ENCODE measurements around the gene NKX2-2. TPM values are rescaled to one million over a fixed set of nuclear protein-coding genes. Genes with fewer than 3 reads are reported as not detected.
A peak's percentile ranks its signal among the peaks of the same experiment; 100 is the strongest.

NKX2-2 gene
- 1.4 and 3.7 TPM in 2 replicates for total RNA-seq (2014; rRNA removed; shearing (Covaris generic))

- DNase-seq (ENCODE audit: low read depth) = peak; percentile 73
Observed at GRCh38 chr20:21513881-21514540, at the start of gene NKX2-2. Gene NKX2-2 (minus strand): TSS chr20:21514064. CDS start chr20:21513669, 395 bp downstream.

GRCh38 chr20:21562656-21563055 lies 48.8 kb upstream of the NKX2-2 start:
- DNase-seq (ENCODE audit: low read depth) = no peak

- DNase-seq (ENCODE audit: low read depth) = no peak
Observed at GRCh38 chr20:21559305-21559704, 45.4 kb upstream of the NKX2-2 start.

DNA sequence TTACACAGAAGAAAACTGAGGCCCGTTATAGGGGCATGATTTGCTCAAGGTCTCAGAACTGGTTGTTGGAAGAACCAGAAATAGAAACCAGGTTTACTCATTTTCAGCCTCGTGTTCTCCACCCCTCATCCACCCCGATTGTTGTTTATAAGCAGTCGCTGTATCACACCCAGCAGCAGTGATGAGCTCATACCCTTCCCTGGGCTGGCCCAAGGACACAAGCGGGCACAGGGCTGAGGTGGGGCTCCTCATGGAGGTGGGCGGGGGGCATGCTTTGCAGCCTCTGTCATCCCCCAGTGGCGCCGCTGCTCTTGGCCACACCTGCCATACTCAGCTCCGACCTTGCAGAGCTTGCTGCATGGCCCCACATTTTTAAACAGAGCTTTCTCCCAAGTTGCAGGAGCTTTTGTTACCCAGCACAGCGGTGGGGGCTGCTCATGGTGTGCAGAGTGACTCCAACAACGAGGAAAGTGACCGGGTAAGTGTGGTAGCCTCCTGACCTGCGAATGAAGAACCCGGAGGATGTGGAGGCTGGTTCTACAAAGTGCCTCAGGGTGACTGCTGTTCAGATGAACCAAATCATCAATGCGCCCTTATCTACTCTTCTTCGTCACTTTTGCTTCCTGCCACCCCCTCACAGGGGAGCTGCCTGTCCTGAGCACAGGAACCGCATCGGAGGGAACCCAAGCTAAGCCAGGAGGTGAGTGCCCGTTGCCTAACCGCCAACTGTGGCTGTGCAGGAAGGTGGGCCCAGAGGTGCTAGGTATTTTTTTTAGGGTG lies 43.6 kb upstream of the NKX2-2 start:
- peak; percentile 53 for DNase-seq (ENCODE audit: low read depth)

DNA sequence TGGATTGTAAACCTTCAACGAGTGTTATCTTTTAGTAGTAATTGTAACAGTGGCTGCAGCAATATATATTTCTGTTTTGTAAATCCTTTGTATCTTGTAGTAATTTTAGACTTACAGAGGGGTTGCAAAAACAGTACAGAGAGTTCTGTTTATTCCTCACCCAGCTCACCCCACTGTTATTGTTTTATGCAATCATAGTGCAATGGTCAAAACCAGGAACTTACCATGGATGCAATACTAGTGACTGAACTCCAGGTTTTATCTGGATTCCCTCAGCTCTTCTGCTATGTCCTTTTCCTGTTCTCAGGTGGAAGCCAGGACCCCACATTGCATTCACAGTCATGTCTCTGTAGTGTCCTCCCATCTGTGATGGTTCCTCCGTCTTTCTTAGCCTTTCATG lies 42.5 kb upstream of the NKX2-2 start:
- no peak for DNase-seq (ENCODE audit: low read depth)

DNA sequence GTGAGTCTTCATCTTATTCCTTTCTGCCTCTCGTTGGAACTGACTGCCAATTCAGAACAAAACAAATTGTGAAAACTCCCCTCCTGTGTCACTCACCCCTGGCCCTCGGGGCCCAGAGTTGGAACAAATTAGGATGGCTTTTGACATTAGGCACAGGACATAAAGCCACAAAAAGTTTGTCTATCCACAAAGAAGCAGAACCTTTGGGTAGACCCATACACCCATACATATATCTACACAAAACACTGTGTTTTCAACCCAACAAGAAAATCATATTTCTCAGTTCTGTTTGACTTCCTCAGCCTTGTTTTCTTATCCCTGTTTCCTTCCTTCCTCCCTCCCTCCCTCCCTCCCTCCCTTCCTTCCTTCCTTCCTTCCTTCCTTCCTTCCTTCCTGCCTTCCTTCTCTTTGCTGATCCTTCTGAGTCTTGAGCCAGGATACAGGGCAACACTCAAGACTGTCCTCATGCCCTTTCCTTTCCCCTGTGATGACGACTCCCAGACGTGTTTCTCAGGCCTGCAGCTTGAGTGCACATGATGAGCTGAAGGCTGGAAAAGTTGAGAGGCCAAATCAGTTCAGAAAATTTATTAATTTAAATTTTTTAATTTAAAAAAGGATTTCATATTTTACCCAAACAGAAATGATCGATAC lies 41.7 kb upstream of the NKX2-2 start:
- no peak for DNase-seq (ENCODE audit: low read depth)

DNA sequence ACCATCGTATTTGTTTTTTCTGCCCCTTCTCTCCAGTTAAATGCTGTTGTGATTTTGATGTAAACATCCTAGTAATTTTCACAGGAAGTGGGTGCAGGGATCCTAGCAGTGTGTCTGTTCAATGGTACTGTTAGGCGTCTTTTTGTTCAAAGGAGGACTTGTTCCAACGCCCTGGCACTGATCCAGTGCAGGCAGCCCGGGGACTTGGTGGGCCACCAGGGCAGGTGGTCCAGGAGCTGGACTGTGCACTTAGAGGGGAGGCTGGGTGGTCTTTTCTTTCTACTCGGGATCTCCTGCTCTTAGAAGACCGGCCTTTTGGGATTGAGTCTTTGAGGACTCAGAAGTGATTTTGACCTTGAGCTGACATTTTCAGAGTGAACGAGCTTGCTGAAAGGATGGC lies 41.1 kb upstream of the NKX2-2 start:
- no peak for DNase-seq (ENCODE audit: low read depth)

GRCh38 chr20:21554376-21554890 lies 40.6 kb upstream of the NKX2-2 start:
- no peak for DNase-seq (ENCODE audit: low read depth)

DNA sequence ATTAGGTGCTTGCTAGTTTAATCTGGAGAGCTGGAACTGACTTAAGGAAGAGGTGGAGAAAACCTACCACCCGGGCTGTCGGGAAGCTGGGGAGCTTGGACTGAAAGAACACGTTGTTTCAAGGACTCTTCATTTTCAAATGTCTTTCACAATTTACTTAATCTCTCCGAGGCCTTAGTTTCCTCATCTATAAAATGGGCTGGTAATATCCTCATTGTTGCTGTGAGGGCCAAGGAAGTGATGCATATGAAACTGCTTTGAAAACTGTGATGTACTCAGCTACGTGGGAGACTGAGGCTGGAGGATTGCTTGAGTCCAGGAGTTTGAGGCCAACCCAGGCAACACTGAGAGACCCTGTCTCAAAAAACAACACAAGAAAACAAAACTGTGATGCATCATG lies 36.7 kb upstream of the NKX2-2 start:
- DNase-seq (ENCODE audit: low read depth) = no peak

GRCh38 chr20:21548390-21549035 lies 34.6 kb upstream of the NKX2-2 start:
- no peak for DNase-seq (ENCODE audit: low read depth)

- no peak for DNase-seq (ENCODE audit: low read depth)
Observed at GRCh38 chr20:21546355-21546754, 32.5 kb upstream of the NKX2-2 start.

DNA sequence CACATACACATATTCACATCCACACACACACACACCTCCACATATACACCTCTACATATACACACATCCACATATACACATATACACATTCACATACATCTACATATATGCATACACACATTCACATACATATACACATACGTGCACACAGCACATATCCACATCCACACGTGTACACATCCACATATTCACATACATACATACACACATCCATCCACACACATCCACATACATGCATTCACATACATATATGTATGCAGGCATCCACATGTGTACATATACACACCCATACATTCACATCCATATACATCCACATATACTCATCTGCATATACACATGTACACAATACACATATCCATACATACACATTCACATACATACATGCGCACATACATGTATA lies 25.6 kb upstream of the NKX2-2 start:
- no peak for DNase-seq (ENCODE audit: low read depth)

DNA sequence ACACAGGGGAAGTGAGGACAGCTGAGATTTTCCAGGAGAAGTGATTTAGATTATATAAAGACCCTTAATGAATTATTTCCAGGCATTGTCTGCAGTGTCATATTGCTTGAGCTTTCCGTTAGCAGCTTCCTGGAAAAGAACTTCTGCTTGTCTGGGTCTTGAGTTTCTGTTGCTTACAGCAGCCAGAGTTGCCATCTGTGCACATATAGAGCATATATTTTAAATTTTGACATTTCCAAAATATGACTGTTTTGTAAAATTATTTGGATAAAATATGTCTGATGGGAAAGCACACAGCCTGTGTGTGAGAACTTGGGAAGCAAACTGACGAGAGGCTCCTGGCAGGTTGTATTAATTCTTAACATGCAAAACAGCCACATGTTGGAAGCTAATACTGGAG lies 21.0 kb upstream of the NKX2-2 start:
- DNase-seq (ENCODE audit: low read depth) = no peak

GRCh38 chr20:21534453-21534852 lies 20.6 kb upstream of the NKX2-2 start:
- no peak for DNase-seq (ENCODE audit: low read depth)

GRCh38 chr20:21529863-21530262 lies 16.0 kb upstream of the NKX2-2 start:
- DNase-seq (ENCODE audit: low read depth) = no peak

GRCh38 chr20:21528870-21529269 lies 15.0 kb upstream of the NKX2-2 start:
- no peak for DNase-seq (ENCODE audit: low read depth)

DNA sequence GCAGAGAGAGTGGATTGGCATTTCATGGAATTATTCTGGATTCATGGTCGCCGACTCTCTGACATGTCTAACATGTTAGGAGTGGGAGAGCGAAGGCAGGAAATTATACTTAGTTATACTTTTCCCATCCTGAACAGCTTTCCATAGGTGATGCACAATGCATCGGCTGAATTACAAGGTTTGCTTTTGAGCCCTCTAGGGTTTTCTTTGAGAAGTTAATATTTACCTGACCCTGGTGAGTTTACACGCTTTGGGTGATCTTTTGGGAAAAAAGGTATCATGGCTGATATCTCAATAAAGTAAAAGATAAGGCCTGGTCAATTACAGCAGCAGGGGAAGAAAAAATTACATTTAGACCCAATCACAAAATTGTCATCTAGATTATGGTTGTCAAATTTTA lies 14.0 kb upstream of the NKX2-2 start:
- no peak for DNase-seq (ENCODE audit: low read depth)

DNA sequence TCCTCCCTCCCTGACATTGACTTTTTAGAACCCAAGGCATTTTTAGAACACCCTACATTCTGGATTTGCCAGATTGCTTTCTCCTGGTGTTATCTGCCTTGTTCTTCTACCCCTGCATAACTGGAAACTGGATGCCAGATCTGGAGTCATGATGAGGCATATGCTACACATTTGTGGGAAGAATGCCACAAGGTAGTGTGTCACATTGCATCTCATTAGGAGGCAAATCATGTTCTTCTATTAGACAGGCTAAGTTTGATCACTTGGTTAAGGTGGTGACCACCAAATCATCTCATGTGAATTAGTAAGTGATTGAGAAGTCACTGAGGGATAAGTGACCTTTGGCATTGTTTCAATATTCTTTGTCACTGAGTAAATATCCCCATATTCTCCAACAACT lies 12.9 kb upstream of the NKX2-2 start:
- no peak for DNase-seq (ENCODE audit: low read depth)

GRCh38 chr20:21523895-21524294 lies 10.0 kb upstream of the NKX2-2 start:
- no peak for DNase-seq (ENCODE audit: low read depth)

DNA sequence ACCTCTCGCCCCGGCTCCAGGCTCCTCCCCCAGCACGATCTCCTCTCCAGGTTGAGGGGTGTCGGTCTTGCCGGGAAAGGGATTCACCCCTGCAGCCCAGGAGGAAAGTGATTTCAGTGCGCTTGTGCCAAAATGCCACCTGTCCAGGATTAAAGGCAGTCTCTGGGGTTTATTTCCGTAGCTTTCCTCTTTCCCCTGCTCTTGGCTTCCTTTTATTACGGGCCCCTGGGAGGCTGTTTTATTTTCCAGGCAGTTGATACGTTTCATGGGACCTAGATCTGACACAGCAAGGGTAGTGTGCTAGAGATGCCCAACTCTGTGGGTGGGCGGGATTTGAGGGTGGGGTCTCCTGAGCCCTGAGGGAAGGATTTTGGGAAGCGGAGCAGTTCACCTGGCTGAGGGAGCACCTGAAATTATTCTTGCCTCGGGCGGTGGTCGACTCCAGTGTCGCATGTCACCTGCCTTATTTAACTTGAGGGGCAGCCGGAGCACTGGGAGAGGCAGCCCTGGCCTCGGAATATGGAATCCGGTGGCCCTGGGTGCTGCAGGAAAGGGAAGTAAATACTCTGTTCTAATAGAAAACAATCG lies 9.5 kb upstream of the NKX2-2 start:
- DNase-seq (ENCODE audit: low read depth) = no peak

GRCh38 chr20:21522481-21523280 lies 8.8 kb upstream of the NKX2-2 start:
- no peak for DNase-seq (ENCODE audit: low read depth)
